ENCODE measurements around the gene DHRS7B.

DNA sequence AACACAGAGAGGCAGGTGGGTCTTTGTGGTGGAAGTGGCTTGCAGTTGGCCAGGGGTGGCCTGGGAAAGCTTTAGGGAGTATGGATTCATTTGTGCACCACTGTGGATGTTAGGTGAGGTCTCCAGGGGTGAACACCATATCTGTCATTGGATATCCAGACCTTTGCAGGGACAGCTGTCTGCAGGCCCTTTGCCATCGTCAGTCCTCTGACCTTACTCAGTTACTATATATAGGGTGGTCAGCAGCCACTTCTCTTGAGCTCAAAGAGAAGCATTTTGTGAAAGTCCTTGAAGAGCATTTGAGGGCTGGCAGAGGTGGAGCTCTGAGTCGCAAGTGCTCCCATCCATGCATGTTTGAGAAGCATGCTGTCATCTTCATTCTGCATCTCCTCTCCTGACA lies 46.8 kb downstream of the DHRS7B start:
- no peak for TF ChIP-seq EP300 (IDR thresholded peaks at IDR 0.05; ENCODE audit: low read length)
- no peak for TF ChIP-seq TAF1 (IDR thresholded peaks at IDR 0.05; ENCODE audit: control insufficient read depth, extremely low read depth, insufficient read depth, low read length, severe bottlenecking)
- TF ChIP-seq MEF2D (tag; conservative IDR thresholded peaks at IDR 0.05; ENCODE audit: low read depth) = no peak
- no peak for TF ChIP-seq XRCC5 (IDR thresholded peaks at IDR 0.05; ENCODE audit: low read depth, low read length)
- no peak for TF ChIP-seq HCFC1 (IDR thresholded peaks at IDR 0.05; ENCODE audit: low read depth, low read length)
- TF ChIP-seq, protein P1, sequence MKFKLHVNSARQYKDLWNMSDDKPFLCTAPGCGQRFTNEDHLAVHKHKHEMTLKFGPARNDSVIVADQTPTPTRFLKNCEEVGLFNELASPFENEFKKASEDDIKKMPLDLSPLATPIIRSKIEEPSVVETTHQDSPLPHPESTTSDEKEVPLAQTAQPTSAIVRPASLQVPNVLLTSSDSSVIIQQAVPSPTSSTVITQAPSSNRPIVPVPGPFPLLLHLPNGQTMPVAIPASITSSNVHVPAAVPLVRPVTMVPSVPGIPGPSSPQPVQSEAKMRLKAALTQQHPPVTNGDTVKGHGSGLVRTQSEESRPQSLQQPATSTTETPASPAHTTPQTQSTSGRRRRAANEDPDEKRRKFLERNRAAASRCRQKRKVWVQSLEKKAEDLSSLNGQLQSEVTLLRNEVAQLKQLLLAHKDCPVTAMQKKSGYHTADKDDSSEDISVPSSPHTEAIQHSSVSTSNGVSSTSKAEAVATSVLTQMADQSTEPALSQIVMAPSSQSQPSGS (CRISPR knock-in tag; IDR thresholded peaks at IDR 0.05) = no peak
- TF ChIP-seq GATAD2B (IDR thresholded peaks at IDR 0.05; ENCODE audit: borderline replicate concordance) = no peak
- TF ChIP-seq, protein P2, sequence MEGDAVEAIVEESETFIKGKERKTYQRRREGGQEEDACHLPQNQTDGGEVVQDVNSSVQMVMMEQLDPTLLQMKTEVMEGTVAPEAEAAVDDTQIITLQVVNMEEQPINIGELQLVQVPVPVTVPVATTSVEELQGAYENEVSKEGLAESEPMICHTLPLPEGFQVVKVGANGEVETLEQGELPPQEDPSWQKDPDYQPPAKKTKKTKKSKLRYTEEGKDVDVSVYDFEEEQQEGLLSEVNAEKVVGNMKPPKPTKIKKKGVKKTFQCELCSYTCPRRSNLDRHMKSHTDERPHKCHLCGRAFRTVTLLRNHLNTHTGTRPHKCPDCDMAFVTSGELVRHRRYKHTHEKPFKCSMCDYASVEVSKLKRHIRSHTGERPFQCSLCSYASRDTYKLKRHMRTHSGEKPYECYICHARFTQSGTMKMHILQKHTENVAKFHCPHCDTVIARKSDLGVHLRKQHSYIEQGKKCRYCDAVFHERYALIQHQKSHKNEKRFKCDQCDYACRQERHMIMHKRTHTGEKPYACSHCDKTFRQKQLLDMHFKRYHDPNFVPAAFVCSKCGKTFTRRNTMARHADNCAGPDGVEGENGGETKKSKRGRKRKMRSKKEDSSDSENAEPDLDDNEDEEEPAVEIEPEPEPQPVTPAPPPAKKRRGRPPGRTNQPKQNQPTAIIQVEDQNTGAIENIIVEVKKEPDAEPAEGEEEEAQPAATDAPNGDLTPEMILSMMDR (IDR thresholded peaks at IDR 0.05 in 2 of 3, conservative IDR thresholded peaks at IDR 0.05 in 1 of 3; ENCODE audit: insufficient read depth in 2 of 3, low read depth in 1 of 3, low read length in 3 of 3) = no peak
- no peak for TF ChIP-seq FOXP1 (CRISPR knock-in tag; IDR thresholded peaks at IDR 0.05)
- no peak for TF ChIP-seq TCF7 (IDR thresholded peaks at IDR 0.05; ENCODE audit: borderline replicate concordance)
- TF ChIP-seq SMARCA4 (IDR thresholded peaks at IDR 0.05) = no peak
- no peak for TF ChIP-seq ZNF274 (IDR thresholded peaks at IDR 0.05; ENCODE audit: borderline replicate concordance, low read depth, low read length)
